GM23338 (cell line): ENCODE data around the gene TRIP4.
"Not testable (repeated sequence)": the region's sequence is repeated elsewhere in the genome, so short reads cannot be mapped to it uniquely, and the experiment has no call there.

Source experiments
- CREB1 ChIP-seq: fragments of 250-450 bp; sonication (Bioruptor Pico); IDR thresholded peaks from 2 replicates; pipeline ENCODE4 v1.5.0; 2020; ENCODE audit warnings: low read depth, mild to moderate bottlenecking, moderate library complexity
- ETS1 ChIP-seq: IDR thresholded peaks from 2 replicates; pipeline ENCODE4 v1.6.1; 2016; ENCODE audit warnings: antibody characterized with exemption
- EZH2 ChIP-seq: fragments of 200-600 bp; sonication (generic); IDR thresholded peaks from one replicate; pipeline ENCODE4 v1.8.0; 2017; ENCODE audit warnings: antibody characterized with exemption, mild to moderate bottlenecking, low read depth; ENCODE audit not compliant: unreplicated experiment
- EZH2phosphoT487 ChIP-seq: fragments of 200-600 bp; sonication (generic); IDR thresholded peaks from one replicate; pipeline ENCODE4 v1.8.1; 2018; ENCODE audit warnings: antibody characterized with exemption; ENCODE audit not compliant: unreplicated experiment
- POLR2AphosphoS5 ChIP-seq: IDR thresholded peaks from 2 replicates; pipeline ENCODE4 v1.6.1; 2016; ENCODE audit warnings: antibody characterized with exemption, low read depth
- ZNF331 ChIP-seq: fragments of 250-450 bp; sonication (Bioruptor Pico); IDR thresholded peaks from 2 replicates; pipeline ENCODE4 v1.5.0; 2020; ENCODE audit warnings: low read depth, mild to moderate bottlenecking, moderate library complexity
- TF ChIP-seq, protein P1 (sequence below), 2 experiments: fragments of 200-600 bp in 1 of 2; sonication (generic) in 1 of 2; conservative IDR thresholded peaks; 2 replicates each; pipeline versions ENCODE4 v1.5.1 to v1.6.1; 2016 to 2017; ENCODE audit warnings: antibody characterized with exemption in 2 of 2, low read depth in 2 of 2, mild to moderate bottlenecking in 2 of 2, moderate library complexity in 1 of 2
- TF ChIP-seq, protein P2 (sequence below): IDR thresholded peaks from one replicate; pipeline ENCODE4 v1.6.1; 2018; ENCODE audit warnings: antibody characterized with exemption; ENCODE audit not compliant: unreplicated experiment

DNA sequence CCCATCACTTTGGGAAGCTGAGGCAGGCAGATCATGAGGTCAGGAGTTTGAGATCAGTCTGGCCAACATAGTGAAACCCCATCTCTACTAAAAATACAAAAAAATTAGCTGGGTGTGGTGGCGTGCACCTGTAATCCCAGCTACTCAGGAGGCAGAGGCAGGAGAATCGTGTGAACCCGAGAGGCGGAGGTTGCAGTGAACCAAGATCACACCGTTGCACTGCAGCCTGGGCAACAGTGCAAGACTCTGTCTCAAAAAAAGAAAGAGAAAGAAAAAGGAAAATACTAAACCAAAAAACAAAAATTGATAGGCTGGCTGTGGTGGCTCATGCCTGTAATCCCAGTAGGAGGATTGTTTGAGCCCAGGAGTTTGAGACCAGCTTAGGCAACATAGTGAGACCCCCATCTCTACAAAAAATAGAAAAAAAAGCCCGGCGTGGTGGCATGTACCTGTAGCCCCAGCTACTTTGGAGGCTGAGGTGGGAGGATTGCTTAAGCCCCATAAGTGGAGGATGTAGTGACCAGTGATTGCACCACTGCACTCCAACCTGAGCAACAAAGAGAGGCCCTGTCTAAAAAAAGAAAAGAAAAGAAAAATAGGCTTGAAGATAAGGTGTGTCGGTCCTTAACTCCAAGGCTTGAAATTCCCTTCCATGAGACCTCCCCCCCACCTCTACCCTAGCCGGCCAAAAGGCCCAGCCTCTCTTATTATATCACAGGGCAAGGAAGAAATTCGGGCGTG lies 7.3 kb upstream of the TRIP4 start:
- TF ChIP-seq, protein P1, sequence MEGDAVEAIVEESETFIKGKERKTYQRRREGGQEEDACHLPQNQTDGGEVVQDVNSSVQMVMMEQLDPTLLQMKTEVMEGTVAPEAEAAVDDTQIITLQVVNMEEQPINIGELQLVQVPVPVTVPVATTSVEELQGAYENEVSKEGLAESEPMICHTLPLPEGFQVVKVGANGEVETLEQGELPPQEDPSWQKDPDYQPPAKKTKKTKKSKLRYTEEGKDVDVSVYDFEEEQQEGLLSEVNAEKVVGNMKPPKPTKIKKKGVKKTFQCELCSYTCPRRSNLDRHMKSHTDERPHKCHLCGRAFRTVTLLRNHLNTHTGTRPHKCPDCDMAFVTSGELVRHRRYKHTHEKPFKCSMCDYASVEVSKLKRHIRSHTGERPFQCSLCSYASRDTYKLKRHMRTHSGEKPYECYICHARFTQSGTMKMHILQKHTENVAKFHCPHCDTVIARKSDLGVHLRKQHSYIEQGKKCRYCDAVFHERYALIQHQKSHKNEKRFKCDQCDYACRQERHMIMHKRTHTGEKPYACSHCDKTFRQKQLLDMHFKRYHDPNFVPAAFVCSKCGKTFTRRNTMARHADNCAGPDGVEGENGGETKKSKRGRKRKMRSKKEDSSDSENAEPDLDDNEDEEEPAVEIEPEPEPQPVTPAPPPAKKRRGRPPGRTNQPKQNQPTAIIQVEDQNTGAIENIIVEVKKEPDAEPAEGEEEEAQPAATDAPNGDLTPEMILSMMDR (conservative IDR thresholded peaks at IDR 0.05; ENCODE audit: low read depth in 2 of 2), result not testable (repeated sequence)
- TF ChIP-seq, protein P2, sequence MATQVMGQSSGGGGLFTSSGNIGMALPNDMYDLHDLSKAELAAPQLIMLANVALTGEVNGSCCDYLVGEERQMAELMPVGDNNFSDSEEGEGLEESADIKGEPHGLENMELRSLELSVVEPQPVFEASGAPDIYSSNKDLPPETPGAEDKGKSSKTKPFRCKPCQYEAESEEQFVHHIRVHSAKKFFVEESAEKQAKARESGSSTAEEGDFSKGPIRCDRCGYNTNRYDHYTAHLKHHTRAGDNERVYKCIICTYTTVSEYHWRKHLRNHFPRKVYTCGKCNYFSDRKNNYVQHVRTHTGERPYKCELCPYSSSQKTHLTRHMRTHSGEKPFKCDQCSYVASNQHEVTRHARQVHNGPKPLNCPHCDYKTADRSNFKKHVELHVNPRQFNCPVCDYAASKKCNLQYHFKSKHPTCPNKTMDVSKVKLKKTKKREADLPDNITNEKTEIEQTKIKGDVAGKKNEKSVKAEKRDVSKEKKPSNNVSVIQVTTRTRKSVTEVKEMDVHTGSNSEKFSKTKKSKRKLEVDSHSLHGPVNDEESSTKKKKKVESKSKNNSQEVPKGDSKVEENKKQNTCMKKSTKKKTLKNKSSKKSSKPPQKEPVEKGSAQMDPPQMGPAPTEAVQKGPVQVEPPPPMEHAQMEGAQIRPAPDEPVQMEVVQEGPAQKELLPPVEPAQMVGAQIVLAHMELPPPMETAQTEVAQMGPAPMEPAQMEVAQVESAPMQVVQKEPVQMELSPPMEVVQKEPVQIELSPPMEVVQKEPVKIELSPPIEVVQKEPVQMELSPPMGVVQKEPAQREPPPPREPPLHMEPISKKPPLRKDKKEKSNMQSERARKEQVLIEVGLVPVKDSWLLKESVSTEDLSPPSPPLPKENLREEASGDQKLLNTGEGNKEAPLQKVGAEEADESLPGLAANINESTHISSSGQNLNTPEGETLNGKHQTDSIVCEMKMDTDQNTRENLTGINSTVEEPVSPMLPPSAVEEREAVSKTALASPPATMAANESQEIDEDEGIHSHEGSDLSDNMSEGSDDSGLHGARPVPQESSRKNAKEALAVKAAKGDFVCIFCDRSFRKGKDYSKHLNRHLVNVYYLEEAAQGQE, result not testable (repeated sequence)
- not testable (repeated sequence) for TF ChIP-seq EZH2phosphoT487; ETS1; POLR2AphosphoS5; EZH2; CREB1 (CRISPR knock-in tag); ZNF331 (CRISPR knock-in tag)
